Suppressor macrophage treated with lipopolysaccharide for 4 hours (primary cell): ENCODE data around the gene EGFL7.

Experiments used
- DNase-seq: peaks from one replicate; pipeline ENCODE4 v3.0.0-alpha.2; 2020

The EGFL7 gene

GRCh38 chr9:136662326-136662655 lies 425 bp upstream of the EGFL7 start:
- DNase-seq, result no peak

GRCh38 chr9:136664000-136664915 lies 1.5 kb downstream of the EGFL7 start:
- DNase-seq, result no peak

GRCh38 chr9:136665111-136665703 lies 2.5 kb downstream of the EGFL7 start:
- DNase-seq, result peak; percentile 39

- DNase-seq, result no peak
Observed at GRCh38 chr9:136665704-136666371, 3.1 kb downstream of the EGFL7 start.

GRCh38 chr9:136666372-136667213 lies 3.9 kb downstream of the EGFL7 start:
- no peak for DNase-seq

GRCh38 chr9:136667214-136667939 lies 4.7 kb downstream of the EGFL7 start:
- no peak for DNase-seq

GRCh38 chr9:136667940-136668760 lies 5.4 kb downstream of the EGFL7 start:
- no peak for DNase-seq

GRCh38 chr9:136668983-136669790 lies 6.5 kb downstream of the EGFL7 start:
- DNase-seq, result no peak

- DNase-seq, result no peak
Observed at GRCh38 chr9:136669791-136670464, 7.2 kb downstream of the EGFL7 start.

GRCh38 chr9:136670576-136671253 lies 8.0 kb downstream of the EGFL7 start:
- DNase-seq, result no peak

GRCh38 chr9:136671254-136671614 lies 8.5 kb downstream of the EGFL7 start:
- DNase-seq, result no peak

GRCh38 chr9:136671646-136672430 lies 9.1 kb downstream of the EGFL7 start:
- DNase-seq, result peak; percentile 48

- DNase-seq, result no peak
Observed at GRCh38 chr9:136672431-136673087, 9.8 kb downstream of the EGFL7 start.

GRCh38 chr9:136673088-136673974 lies 10.6 kb downstream of the EGFL7 start:
- no peak for DNase-seq

- no peak for DNase-seq
Observed at GRCh38 chr9:136673975-136674785, 11.5 kb downstream of the EGFL7 start.

- DNase-seq, result no peak
Observed at GRCh38 chr9:136674786-136675349, 12.2 kb downstream of the EGFL7 start.
